Body of pancreas (tissue), 4 donors: Measurements from ENCODE around the gene HS1BP3. TPM values are rescaled to one million over a fixed set of nuclear protein-coding genes. Genes with fewer than 3 reads are reported as not detected.

Source experiments
- ATAC-seq: fragments of 150-250 bp; one replicate; pipeline ENCODE4 v1.9.1; 2016
- DNase-seq, 4 donors: peaks; one replicate each; pipeline ENCODE4 v3.0.0-alpha.2; 2019
- H3K27ac ChIP-seq, 4 donors: fragments of 200-600 bp; sonication (generic); 1 replicate in 3 of 4; 2 replicates in 1 of 4; pipeline versions ENCODE4 v1.5.1 to v1.6.1; 2016 to 2019; ENCODE audit warnings: mild to moderate bottlenecking in 1 of 4, mixed read lengths in 1 of 4, moderate library complexity in 1 of 4
- H3K27me3 ChIP-seq, 2 donors: fragments of 200-600 bp; sonication (generic); one replicate each; pipeline ENCODE4 v1.6.0; 2016; ENCODE audit warnings: mild to moderate bottlenecking in 1 of 2
- H3K36me3 ChIP-seq, 2 donors: fragments of 200-600 bp; sonication (generic); replicated peaks in 1 of 2; 2 replicates each; pipeline ENCODE4 v1.5.1; 2016; ENCODE audit warnings: low read depth in 2 of 2; ENCODE audit not compliant: insufficient read depth in 1 of 2
- H3K4me1 ChIP-seq: fragments of 200-600 bp; sonication (generic); one replicate; pipeline ENCODE4 v1.6.0; 2016
- H3K4me3 ChIP-seq, 2 donors: fragments of 200-600 bp; sonication (generic); 1 replicate in 1 of 2; 2 replicates in 1 of 2; pipeline ENCODE4 v1.5.1; 2016 to 2019
- H3K9me3 ChIP-seq, 3 donors: fragments of 200-600 bp; sonication (generic); 1 replicate in 2 of 3; 2 replicates in 1 of 3; pipeline ENCODE4 v1.5.1; 2016
- CTCF ChIP-seq, 7 experiments: fragments of 450-650 bp in 4 of 7; fragments of 200-600 bp in 3 of 7; sonication (generic) in 3 of 7; IDR thresholded peaks; one replicate each; pipeline ENCODE4 v1.5.1; 2016 to 2019; ENCODE audit warnings: antibody characterized with exemption in 7 of 7
- POLR2A ChIP-seq, 3 donors: fragments of 450-650 bp; IDR thresholded peaks; one replicate each; pipeline ENCODE4 v1.6.1; 2016; ENCODE audit warnings: antibody characterized with exemption in 3 of 3, mild to moderate bottlenecking in 2 of 3
- WGBS, 2 donors: methylation state at CpG; one replicate each; pipeline ENCODE4 v1.1.5; 2017; 5-methylcytosine and 5-hydroxymethylcytosine counted together
- intact Hi-C: fragments of 100-400 bp; cut with DNase I; formaldehyde crosslinking; loops from one replicate; pipeline ENCODE4 v1.15.1; 2023
- total RNA-seq, 2 donors: library from RNA; depleted of rRNA; stranded (reverse); fragments of >200 nt; gene quantifications; one replicate each; pipeline ENCODE4 v1.1.0, GENCODE V29; 2016

Gene HS1BP3
- total RNA-seq, 2 donors from 2014 or later, result 21.1 to 23.1 TPM

DNA sequence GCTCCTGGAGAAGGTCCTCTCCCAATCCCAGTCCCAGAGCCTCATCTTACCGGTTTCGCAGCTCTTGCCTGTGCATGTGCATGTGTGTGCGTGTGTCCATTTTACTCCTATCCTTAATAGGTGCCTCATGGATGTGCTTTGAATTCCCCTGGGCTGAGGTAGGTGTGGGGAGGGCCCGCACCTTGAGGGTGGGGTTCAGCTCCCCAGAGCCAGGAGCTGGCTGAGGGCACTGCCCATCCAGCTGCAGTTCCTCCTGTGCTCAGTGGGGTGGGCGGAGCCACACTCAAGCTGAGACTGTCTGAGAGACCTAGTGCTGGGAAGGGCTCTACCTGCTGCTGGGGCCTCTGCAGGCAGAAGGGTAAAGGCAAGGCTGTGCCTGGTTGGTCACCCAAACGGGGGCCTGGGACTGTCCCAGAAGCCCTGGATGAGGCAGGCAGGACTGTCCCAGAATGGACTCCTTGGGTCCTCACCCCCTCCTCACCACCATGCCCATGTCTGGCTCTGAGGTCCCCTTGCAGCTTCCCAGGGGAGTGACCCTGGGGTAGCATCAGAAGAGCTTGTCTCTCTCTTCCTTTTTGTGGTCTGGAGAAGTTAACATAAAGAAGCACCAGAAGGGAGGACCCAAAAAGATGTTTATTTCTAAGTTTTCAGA, 24.9 kb upstream of the HS1BP3 start:
- Histone ChIP-seq H3K27me3 (peaks cover 0 to 4% of the 10 kb centered on the region in 2 donors), H3K4me1 (peaks cover 13% of the 10 kb centered on the region), H3K36me3 (no peaks in the 10 kb centered on the region), H3K27ac (peak overlapping the region in 2 of 4 donors; percentile 17 to 42), H3K4me3 (no peak overlapping the region), H3K9me3 (no peaks in the 10 kb centered on the region)
- TF ChIP-seq POLR2A (IDR thresholded peaks at IDR 0.05), result no peak
- TF ChIP-seq CTCF (IDR thresholded peaks at IDR 0.05), result no peak
- DNase-seq (peak in 3 of 4 donors; percentile 37 to 62 (median 57)), ATAC-seq (peak; percentile 65)
- intact Hi-C loops, result no loop called here
- 52 to 62% methylated on average over 4 to 6 of the region's 6 CpGs for WGBS, 2 donors

GRCh38 chr2:20674974-20675679, 24.2 kb upstream of the HS1BP3 start:
- no peak overlapping the region for H3K27ac ChIP-seq
- H3K36me3 ChIP-seq, result no peaks in the 10 kb centered on the region
- ATAC-seq, result no peak
- peaks cover 0 to 11% of the 10 kb centered on the region in 2 donors for H3K27me3 ChIP-seq
- 44 to 54% methylated on average over 9 to 16 of the region's 16 CpGs for WGBS, 2 donors
- H3K4me3 ChIP-seq, result no peak overlapping the region
- H3K9me3 ChIP-seq, result no peaks in the 10 kb centered on the region
- no peak for TF ChIP-seq POLR2A (IDR thresholded peaks at IDR 0.05)
- TF ChIP-seq CTCF (IDR thresholded peaks at IDR 0.05), result no peak
- DNase-seq, result no peak
- peaks cover 13% of the 10 kb centered on the region for H3K4me1 ChIP-seq
- intact Hi-C loops, result no loop called here

- TF ChIP-seq POLR2A (IDR thresholded peaks at IDR 0.05), result no peak
- no peak for TF ChIP-seq CTCF (IDR thresholded peaks at IDR 0.05)
- intact Hi-C loops, result no loop called here
- no peak for DNase-seq
These were observed 23.5 kb upstream of the HS1BP3 start for GRCh38 chr2:20674309-20674965.

GRCh38 chr2:20673686-20674308, 22.9 kb upstream of the HS1BP3 start:
- Histone ChIP-seq H3K36me3 (no peaks in the 10 kb centered on the region), H3K4me3 (no peak overlapping the region), H3K9me3 (no peaks in the 10 kb centered on the region), H3K4me1 (peaks cover 13% of the 10 kb centered on the region), H3K27me3 (peaks cover 0 to 19% of the 10 kb centered on the region in 2 donors), H3K27ac (no peak overlapping the region)
- ATAC-seq (no peak), DNase-seq (no peak)
- TF ChIP-seq CTCF (IDR thresholded peaks at IDR 0.05), result no peak
- TF ChIP-seq POLR2A (IDR thresholded peaks at IDR 0.05), result no peak
- intact Hi-C loops, result no loop called here
- 58 to 60% methylated on average over 5 of the region's 5 CpGs for WGBS, 2 donors

More at GRCh38 chr2:20674309-20674965, 23.5 kb upstream of the HS1BP3 start:
- peaks cover 0 to 18% of the 10 kb centered on the region in 2 donors for H3K27me3 ChIP-seq
- H3K36me3 ChIP-seq, result no peaks in the 10 kb centered on the region
- no peak overlapping the region for H3K27ac ChIP-seq
- no peak overlapping the region for H3K4me3 ChIP-seq
- no peak for ATAC-seq
- 62 to 78% methylated on average over 9 to 11 of the region's 11 CpGs for WGBS, 2 donors
- no peaks in the 10 kb centered on the region for H3K9me3 ChIP-seq
- H3K4me1 ChIP-seq, result peaks cover 13% of the 10 kb centered on the region
